Stimulated activated naive CD8-positive, alpha-beta T cell treated with anti-CD3 and anti-CD28 coated beads, Interleukin-15, Interleukin-2, amounts not matched to agents 100 U/mL and 50 U/mL, for 24 hours (primary cell): ENCODE measurements around the gene RANBP17.
"Not testable (repeated sequence)": the region's sequence is repeated elsewhere in the genome, so short reads cannot be mapped to it uniquely, and the experiment has no call there.

Experiments
- ATAC-seq: fragments of 150-1000 bp; cut with Tn5 transposase; one replicate; pipeline ENCODE4 v1.10.0; 2021
- DNase-seq: peaks from one replicate; pipeline ENCODE4 v3.0.0; 2021

RANBP17 gene

DNA sequence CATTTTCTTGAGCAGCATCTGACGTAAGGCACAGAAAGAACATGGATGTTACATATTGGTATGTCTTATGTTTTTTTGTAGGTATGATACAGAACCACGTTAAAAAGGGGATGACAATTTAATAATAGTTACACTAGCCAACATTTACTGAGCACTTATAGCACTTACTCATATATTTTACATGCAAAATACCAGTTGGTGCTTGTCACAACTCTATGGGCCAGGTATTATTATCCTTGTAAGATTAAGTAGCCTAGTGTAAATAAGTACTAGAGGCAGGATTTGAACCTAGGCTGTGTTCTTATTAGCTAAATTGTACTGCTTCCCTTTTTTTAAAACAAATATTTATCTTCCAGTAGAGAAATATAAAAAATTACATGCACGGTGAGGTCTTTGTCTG lies 83.5 kb downstream of the RANBP17 start:
- ATAC-seq: no peak
- no peak for DNase-seq

DNA sequence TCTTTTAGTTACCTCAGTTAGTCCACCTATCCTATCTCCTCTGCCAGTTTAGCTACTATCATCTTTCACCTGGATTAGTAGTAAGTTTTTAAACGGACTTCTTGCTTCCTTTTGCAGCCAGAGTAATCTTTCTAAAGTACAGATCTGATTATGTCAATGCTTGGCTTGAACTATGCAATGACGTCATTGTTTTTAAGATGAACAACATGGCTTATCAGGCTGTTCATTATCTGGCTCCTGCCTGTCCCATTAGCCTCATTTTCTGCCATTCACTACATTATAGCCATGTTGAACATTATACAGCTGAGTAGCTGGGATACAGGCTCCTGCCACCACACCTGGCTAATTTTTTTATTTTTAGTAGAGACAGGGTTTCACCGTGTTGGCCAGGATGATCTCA lies 98.7 kb downstream of the RANBP17 start:
- DNase-seq: no peak
- no peak for ATAC-seq

- ATAC-seq: no peak
- DNase-seq: no peak
Observed at GRCh38 chr5:170963521-170963920, 101.7 kb downstream of the RANBP17 start.

DNA sequence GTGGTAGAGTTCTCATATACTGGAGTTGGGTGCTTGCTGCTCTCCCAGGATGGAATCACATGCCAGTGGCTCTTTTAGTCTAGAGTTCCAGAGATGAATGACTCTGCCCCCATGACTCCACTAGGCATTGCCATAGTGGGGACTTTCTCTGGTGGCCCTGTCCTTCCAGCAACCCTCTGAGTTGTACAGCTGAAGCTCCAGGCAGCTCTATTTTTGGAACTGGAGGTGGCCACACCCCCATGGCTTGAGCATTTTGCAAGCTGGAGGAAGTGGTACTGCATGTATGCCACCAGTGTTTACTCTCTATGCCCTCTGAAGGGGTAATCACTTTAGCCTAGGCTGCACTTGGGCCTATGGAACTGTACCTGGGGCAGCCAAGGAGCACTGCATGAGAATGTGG lies 112.6 kb downstream of the RANBP17 start:
- no peak for DNase-seq
- no peak for ATAC-seq

- not testable (repeated sequence) for ATAC-seq, DNase-seq
Observed at GRCh38 chr5:170980261-170980660, 118.4 kb downstream of the RANBP17 start.

DNA sequence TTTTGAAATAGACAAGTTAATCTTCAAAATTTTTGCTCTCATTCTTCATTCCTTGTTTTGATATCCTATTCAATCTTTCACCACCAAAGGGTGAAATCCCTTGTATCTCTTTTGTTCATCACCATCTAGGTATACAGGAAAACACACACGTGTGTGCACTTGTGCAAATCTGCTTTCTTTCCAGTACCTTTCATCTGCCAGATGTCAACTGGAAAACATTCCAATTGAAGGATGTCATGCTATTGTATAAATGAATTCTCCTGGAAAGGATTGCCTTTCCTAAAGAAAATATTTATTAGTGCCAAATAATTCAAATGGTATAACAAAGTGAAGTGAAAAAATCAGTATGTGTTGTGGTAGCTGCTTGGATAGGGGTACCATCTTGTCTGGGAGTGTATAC lies 123.7 kb downstream of the RANBP17 start:
- no peak for ATAC-seq
- no peak for DNase-seq

DNA sequence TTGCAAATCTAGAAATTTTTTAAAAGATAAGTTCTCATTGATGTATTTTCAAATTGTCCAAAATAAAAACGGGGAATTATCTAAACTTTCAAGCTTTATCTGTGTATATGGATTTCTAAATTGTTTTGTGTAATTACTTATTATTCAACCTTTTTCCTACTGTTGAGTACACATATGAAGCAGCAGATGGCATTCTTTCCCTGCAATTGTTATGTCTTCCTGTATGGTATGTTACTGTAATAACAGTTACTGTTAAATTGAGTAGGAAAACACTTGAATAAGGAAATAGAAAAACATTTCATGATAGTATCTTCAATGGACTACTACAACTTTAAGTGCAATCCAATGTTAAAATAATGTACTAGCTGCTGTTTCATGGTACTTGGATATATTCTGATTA lies 124.8 kb downstream of the RANBP17 start:
- DNase-seq (no peak), ATAC-seq (no peak)

DNA sequence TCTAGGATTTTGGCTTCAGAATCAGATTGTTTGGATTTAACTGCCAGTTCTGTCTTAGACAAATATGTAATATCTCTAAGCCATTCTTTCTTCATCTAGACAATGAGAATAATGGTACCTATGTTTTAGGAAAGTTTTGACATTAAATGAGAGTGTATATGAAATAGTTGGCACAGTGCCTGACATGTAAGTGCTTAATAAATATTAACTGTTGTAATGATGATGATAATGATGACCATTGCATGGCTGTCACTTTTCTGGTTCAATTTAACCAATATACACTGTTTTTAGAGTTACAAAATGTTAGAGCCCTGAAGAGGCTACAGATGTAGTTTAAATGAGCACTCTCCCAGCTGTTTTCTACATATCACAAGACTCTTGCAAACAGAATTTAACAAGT lies 131.7 kb downstream of the RANBP17 start:
- ATAC-seq: no peak
- DNase-seq: no peak

GRCh38 chr5:171010086-171010485 lies 148.3 kb downstream of the RANBP17 start:
- ATAC-seq: no peak
- no peak for DNase-seq

DNA sequence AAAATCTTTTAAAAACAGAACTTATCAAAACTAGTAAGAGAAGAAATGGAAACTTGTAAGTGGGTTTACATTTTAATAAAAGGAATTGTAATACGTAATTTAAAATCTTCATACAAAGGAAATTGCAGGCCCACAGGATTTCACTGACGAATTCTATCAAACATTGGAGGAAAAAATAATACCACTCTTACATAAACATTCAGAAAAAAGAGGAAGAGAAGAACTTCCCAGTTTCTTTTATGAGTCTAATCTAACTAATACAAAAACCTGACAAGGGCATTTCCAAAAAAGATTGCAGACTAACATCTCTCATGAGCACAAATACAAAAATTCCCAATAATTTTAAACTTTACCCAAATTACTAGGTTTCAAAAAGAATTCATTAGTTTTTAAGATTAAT lies 149.0 kb downstream of the RANBP17 start:
- DNase-seq (no peak), ATAC-seq (no peak)

- DNase-seq (no peak), ATAC-seq (no peak)
Observed at GRCh38 chr5:171023508-171023907, 161.7 kb downstream of the RANBP17 start.

DNA sequence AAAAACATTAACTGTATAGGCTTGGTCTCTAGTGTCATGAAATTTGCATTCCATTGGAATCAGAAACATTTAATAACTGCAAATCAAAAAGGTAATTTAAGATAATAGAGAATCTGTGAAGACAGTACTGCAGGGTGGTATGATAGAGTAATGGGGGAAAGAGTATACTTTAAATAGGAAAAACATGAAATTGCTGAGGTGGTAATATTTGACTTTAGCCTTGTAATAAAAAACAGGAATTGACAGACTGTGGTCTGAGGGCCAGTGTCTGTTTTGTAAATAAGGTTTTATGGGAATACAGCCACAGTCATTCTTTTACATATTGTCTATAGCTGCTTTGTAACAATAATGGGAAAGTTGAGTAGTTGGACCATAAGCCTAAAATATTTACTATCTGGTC lies 162.3 kb downstream of the RANBP17 start:
- ATAC-seq: no peak
- no peak for DNase-seq

DNA sequence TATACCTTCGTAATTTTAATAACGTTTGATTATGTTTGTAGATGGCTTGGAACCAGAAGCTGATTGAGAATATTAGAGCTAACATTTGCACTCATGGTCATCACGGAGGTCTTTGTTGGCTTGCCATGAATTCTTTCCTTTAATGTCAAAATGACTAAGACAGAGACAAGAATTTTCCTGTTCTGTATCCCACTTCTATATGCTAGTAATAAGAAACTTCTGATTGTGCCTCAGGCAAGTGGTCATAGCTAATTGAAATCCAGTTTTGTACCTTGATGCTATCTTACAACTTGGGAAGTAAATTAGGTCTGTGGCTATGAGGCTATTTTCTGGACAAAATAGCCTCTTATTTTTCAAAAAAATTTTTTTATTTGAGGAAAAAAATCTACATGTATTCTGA lies 167.6 kb downstream of the RANBP17 start:
- DNase-seq (no peak), ATAC-seq (no peak)

DNA sequence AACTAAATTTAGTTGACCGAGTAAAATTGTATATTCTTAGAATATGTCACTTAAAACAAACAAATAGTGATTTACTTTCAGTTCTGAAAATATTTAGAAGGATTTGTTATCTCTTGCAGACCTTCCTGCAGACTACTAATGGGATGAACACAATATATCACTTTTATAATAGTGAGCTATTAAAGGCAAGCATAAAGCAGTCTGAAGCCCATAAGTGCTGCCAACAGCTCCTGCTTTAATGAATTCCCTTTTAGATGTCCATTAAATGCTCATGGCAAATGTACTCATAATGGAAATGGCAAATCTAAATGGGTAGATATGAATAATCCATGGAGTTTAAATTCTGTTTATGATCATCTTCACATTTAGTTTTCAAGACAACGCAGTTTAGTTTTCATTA lies 170.2 kb downstream of the RANBP17 start:
- ATAC-seq (no peak), DNase-seq (no peak)

GRCh38 chr5:171032435-171032973 lies 170.7 kb downstream of the RANBP17 start:
- no peak for DNase-seq
- ATAC-seq: no peak

DNA sequence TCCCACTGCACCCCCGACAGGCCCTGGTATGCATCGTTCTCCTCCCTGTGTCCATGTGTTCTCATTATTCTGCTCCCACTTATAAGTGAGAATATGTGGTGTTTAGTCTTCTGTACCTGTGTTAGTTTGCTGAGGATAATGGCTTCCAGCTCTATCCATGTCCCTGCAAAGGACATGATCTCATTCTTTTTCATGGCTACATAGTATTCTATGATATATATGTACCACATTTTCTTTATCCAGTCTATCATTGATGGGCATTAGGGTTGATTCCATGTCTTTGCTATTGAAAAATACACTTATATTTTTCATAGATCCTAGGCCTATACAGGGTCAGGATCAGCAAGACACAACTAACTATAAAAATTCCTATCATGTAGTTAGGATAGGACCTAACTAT lies 180.1 kb downstream of the RANBP17 start:
- DNase-seq, ATAC-seq: not testable (repeated sequence)

GRCh38 chr5:171050916-171051315 lies 189.1 kb downstream of the RANBP17 start:
- DNase-seq: no peak
- no peak for ATAC-seq

- no peak for ATAC-seq
- DNase-seq: no peak
Observed at GRCh38 chr5:171055875-171056454, 194.1 kb downstream of the RANBP17 start.

DNA sequence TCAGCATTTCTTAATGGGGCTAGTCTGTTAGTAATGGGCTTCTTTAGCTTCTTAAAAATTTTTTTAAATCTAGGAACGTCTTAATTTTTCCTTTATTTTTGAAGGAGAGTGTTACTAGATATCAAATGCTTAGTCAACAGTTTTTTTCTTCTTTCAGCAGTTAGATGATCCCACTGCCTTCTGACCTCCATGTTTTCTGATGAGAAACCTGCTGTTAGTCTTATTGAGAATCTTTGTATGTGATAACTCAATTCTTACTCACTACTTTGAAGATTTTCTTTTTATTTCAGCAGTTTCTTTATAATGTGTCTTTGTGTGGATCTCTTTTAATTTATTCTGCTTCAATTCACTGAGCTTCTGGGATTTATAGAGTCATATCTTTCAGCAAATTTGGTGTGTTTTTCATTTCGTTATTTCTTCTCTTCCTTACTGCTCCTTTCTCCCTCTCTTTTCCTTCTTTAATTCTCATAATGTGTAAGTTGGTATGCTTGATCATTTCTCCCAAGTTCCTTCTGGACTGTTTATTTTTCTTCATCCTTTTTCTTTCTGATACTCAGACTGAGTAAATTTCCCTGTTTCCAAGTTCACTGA lies 205.8 kb downstream of the RANBP17 start:
- ATAC-seq: no peak

DNA sequence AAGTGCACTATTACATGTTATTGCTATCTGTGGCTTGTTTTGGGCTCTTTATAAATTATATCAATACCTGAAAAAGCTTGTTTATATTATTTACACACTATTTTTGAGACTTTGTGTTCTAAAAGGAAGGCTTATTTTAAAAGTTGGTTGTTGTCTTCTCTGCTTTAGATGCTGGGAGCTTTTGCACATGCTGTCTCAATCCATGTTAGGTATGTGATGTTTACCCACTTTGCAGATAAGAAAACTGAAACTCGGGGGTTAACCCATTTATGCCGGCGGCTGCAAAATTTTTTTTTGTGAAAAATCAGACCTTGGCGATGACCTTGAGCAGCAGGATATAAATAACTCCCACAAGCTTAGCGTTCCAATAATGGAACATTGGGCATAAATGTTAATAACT lies 212.9 kb downstream of the RANBP17 start:
- ATAC-seq (no peak), DNase-seq (no peak)

More for the DNA sequence above, 205.8 kb downstream of the RANBP17 start:
- DNase-seq: no peak

- no peak for ATAC-seq
- no peak for DNase-seq
Observed at GRCh38 chr5:171080186-171080938, 218.5 kb downstream of the RANBP17 start.

DNA sequence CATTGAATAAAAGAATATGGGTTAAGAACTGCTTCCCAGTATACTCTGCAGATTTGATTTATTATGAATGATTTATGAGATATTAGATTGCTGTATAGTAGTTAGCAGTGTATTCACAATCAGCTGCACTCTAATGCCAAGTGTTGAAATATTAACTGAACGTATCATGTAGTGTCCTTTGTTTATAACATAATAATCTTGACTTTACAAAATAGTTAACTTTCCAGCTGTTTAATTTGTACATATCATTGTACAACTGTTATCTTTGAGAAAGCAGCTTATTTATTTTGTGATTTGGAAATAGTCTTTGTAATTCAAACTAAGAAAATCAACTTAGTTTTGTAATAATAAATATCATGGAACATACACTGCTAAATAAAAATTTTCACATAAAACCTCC lies 219.5 kb downstream of the RANBP17 start:
- DNase-seq: no peak
- ATAC-seq: no peak

- no peak for ATAC-seq
- DNase-seq: no peak
Observed at GRCh38 chr5:171092194-171092593, 230.4 kb downstream of the RANBP17 start.
